ENCODE measurements around the gene PDZRN3. TPM values are rescaled to one million over a fixed set of nuclear protein-coding genes. Genes with fewer than 3 reads are reported as not detected.

The PDZRN3 gene
- total RNA-seq, 1 experiment from 2014 or later: 5.9 TPM

GRCh38 chr3:73399106-73399505 is 225.6 kb downstream of the PDZRN3 start:
- no peaks in the 10 kb centered on the region for H4K20me1 ChIP-seq (ENCODE audit: control insufficient read depth, insufficient read depth, insufficient read length)
- WGBS (ENCODE audit: extremely low coverage, insufficient read length, low lambda C conversion rate): no CpG with 5 or more reads among the region's 3 CpGs

More at GRCh38 chr3:73399106-73399505, 225.6 kb downstream of the PDZRN3 start:
- no peaks in the 10 kb centered on the region for H3K23me2 ChIP-seq (ENCODE audit: insufficient read length, low read depth, low read length, poor library complexity, severe bottlenecking)
- no peak for DNase-seq
- no peak overlapping the region for H3K23ac ChIP-seq (ENCODE audit: insufficient read length, low read depth, low read length)
- no peak overlapping the region for H3K56ac ChIP-seq (ENCODE audit: insufficient read length, low read depth, low read length)
- no peak overlapping the region for H2BK5ac ChIP-seq (ENCODE audit: insufficient read length, low read length)
- no peak overlapping the region for H3K4me2 ChIP-seq (ENCODE audit: insufficient read depth, insufficient read length, low read length)
- H3K27me3 ChIP-seq (ENCODE audit: insufficient read depth, low read length): no peaks in the 10 kb centered on the region
- no peak overlapping the region for H2BK120ac ChIP-seq (ENCODE audit: low read depth, low read length, poor library complexity, severe bottlenecking)
- H4K91ac ChIP-seq (ENCODE audit: insufficient read length, low read depth, low read length): no peak overlapping the region
- no peaks in the 10 kb centered on the region for H3K79me2 ChIP-seq (ENCODE audit: insufficient read depth, low read length)
- Mint-ChIP-seq H3K36me3 (ENCODE audit: insufficient read depth in 1 of 3, low read depth in 3 of 3) (peaks cover 0 to 18% (median 9%) of the 10 kb centered on the region in 3 experiments; a peak in 5 of 7 replicates), H3K27me3 (ENCODE audit: low read depth) (no peaks in the 10 kb centered on the region), H3K9me3 (no peaks in the 10 kb centered on the region), H3K4me1 (peaks cover 9 to 13% of the 10 kb centered on the region in 2 experiments), H3K4me3 (no peak overlapping the region), H3K27ac (peak overlapping the region in 1 of 3 experiments; percentile 22; a peak in 1 of 7 replicates)
- H3K79me1 ChIP-seq (ENCODE audit: insufficient read depth, low read depth, low read length, poor library complexity, severe bottlenecking): no peaks in the 10 kb centered on the region
- H3K9me3 ChIP-seq (ENCODE audit: control insufficient read depth, low read depth, low read length): no peaks in the 10 kb centered on the region
- no peak overlapping the region for H3K4ac ChIP-seq (ENCODE audit: low read depth, low read length)
- no peak overlapping the region for H3K18ac ChIP-seq (ENCODE audit: insufficient read length, low read depth, low read length)
- H2BK20ac ChIP-seq (ENCODE audit: low read depth, low read length, poor library complexity, severe bottlenecking): no peak overlapping the region
- no peak for TF ChIP-seq CTCF (conservative IDR thresholded peaks at IDR 0.05)
- no peak overlapping the region for H2BK15ac ChIP-seq (ENCODE audit: low read depth, low read length)
- H3K14ac ChIP-seq (ENCODE audit: insufficient read depth, low read length): no peak overlapping the region
- no peak overlapping the region for H3T11ph ChIP-seq (ENCODE audit: low read length)
- no peak overlapping the region for H4K8ac ChIP-seq (replicated peaks; ENCODE audit: insufficient read length, low read depth, low read length)
- no peak overlapping the region for H2AK5ac ChIP-seq (ENCODE audit: insufficient read length, low read length)
- H3K27ac ChIP-seq (ENCODE audit: insufficient read length, low read depth, low read length): no peak overlapping the region
- no peak overlapping the region for H2AFZ ChIP-seq (ENCODE audit: low read length)
- H4K5ac ChIP-seq (ENCODE audit: insufficient read length, low read depth, low read length): no peak overlapping the region
- H2BK12ac ChIP-seq (ENCODE audit: insufficient read length, low read depth, low read length): no peak overlapping the region
- no peak overlapping the region for H3K9ac ChIP-seq (ENCODE audit: extremely low read depth, insufficient read length, low read length)
- no peaks in the 10 kb centered on the region for H3K4me1 ChIP-seq (ENCODE audit: insufficient read depth, low read length)

Measured in H9 (cell line).